Neural cell (in vitro differentiated cells): ENCODE results near the gene KCTD16.

Experiments used
- CTCF ChIP-seq: fragments of 450-650 bp; IDR thresholded peaks from 2 replicates; pipeline ENCODE4 v1.5.1; 2014; ENCODE audit warnings: antibody characterized with exemption, mild to moderate bottlenecking, moderate library complexity; ENCODE audit not compliant: poor library complexity, severe bottlenecking
- POLR2AphosphoS5 ChIP-seq: IDR thresholded peaks from 2 replicates; pipeline ENCODE4 v1.6.1; 2012
- RAD21 ChIP-seq: fragments of 450-650 bp; conservative IDR thresholded peaks from 2 replicates; pipeline ENCODE4 v1.6.1; 2014; ENCODE audit warnings: antibody characterized with exemption, mild to moderate bottlenecking, moderate library complexity
- REST ChIP-seq: IDR thresholded peaks from 2 replicates; pipeline ENCODE4 v1.6.1; 2012; ENCODE audit warnings: borderline replicate concordance
- TAF1 ChIP-seq: IDR thresholded peaks from 2 replicates; pipeline ENCODE4 v1.6.1; 2012; ENCODE audit warnings: low read depth

- TF ChIP-seq CTCF, result no peak
- TF ChIP-seq REST, result no peak
- no peak for TF ChIP-seq RAD21
- TF ChIP-seq TAF1, result no peak
- no peak for TF ChIP-seq POLR2AphosphoS5
Observed at GRCh38 chr5:144391044-144391443, 220.4 kb downstream of the KCTD16 start.
